Mucosa of stomach (tissue), 1 donor: Measurements from ENCODE around the gene EPHB1.
"Not testable (repeated sequence)": the region's sequence is repeated elsewhere in the genome, so short reads cannot be mapped to it uniquely, and the experiment has no call there.

Source experiments
- H3K27me3 ChIP-seq: one replicate; pipeline ENCODE4 v1.7.0; 2013; ENCODE audit warnings: mild to moderate bottlenecking, low read length; ENCODE audit not compliant: control insufficient read depth, insufficient read depth
- H3K36me3 ChIP-seq: one replicate; pipeline ENCODE4 v1.7.0; 2013; ENCODE audit warnings: low read length; ENCODE audit not compliant: control insufficient read depth, insufficient read depth
- H3K4me1 ChIP-seq: one replicate; pipeline ENCODE4 v1.7.0; 2013; ENCODE audit warnings: mild to moderate bottlenecking, low read length; ENCODE audit not compliant: control insufficient read depth, insufficient read depth
- H3K4me3 ChIP-seq: one replicate; pipeline ENCODE4 v1.7.0; 2013; ENCODE audit warnings: low read length
- H3K9ac ChIP-seq: one replicate; pipeline ENCODE4 v1.7.0; 2013; ENCODE audit warnings: mild to moderate bottlenecking, low read length, moderate library complexity
- H3K9me3 ChIP-seq: one replicate; pipeline ENCODE4 v1.7.0; 2013; ENCODE audit warnings: mild to moderate bottlenecking, low read length, moderate library complexity; ENCODE audit not compliant: control insufficient read depth
- donor health status: Pancreatic carcinoma.

Gene EPHB1

DNA sequence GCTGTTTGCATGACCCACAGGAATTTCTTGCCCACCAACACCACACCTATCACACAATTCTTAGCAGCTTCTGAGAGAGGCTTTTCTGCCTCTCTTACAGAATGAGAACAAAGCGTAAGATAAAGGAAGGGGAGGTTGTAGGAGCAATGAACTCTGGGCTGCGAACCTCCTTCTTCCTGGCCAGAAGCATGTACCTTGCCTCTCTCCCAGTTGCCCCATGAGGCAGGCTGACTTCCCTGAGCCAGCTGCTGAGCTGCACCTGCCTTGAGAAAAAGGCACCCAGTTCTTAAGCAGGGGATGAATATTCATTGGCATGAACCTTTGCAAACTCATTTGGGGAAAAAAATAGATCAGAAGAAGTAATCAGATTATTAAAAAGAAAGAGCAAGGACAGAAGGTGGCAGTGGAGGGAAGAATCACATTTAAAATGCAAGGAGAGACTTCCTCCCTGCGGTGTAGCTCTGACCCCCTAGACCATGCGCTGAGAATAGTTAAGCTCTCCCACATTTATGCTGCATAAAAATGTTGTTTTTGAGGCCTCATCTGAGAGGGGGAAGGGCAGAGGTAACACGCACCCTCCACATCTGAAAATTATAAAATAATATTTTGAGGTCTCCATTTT is 304.8 kb downstream of the EPHB1 start:
- Histone ChIP-seq H3K4me1 (no peaks in the 10 kb centered on the region), H3K9me3 (no peaks in the 10 kb centered on the region), H3K9ac (no peak overlapping the region), H3K36me3 (no peaks in the 10 kb centered on the region), H3K4me3 (no peak overlapping the region), H3K27me3 (no peaks in the 10 kb centered on the region)

DNA sequence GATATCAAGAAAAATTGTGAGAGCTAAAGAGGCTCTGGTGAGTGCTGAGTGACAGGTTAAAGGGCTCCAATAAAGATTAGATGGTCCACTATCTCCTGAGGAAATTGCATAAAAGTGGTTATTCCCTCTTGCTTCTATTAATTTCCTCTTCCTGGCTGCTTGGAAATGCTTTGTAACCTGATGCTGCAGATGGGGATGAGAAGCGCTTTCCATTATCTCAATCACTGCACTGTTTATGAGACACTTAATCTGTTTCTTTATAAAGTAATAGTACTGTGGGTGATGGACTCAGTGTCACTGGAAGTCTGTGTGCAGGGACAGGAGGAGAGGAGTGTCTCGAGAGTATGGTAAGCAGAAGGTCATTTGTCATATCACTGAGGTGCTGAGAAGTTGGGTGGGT is 305.3 kb downstream of the EPHB1 start:
- no peaks in the 10 kb centered on the region for H3K27me3 ChIP-seq
- H3K4me3 ChIP-seq = no peak overlapping the region
- no peaks in the 10 kb centered on the region for H3K36me3 ChIP-seq
- H3K9me3 ChIP-seq = no peaks in the 10 kb centered on the region
- no peak overlapping the region for H3K9ac ChIP-seq
- H3K4me1 ChIP-seq = no peaks in the 10 kb centered on the region

DNA sequence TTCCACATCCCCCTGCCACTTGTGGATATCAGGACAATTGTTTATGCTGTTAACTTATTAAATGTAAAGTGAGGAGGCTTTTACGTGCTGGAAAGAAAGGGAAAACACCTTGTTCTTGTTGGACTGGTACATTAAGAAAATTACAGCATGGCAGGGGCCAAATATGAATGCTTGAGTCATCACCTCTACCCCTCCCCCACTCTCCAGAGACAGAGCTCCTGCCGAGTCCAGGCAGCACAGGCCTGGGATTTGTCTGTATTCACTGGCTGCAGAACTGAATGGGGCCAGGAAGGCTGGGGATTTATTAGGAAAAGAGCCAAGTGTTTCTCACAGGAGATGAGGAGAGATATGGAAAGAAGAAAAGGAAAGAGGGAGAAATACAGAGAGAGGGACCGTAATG is 308.9 kb downstream of the EPHB1 start:
- Histone ChIP-seq H3K9me3 (no peaks in the 10 kb centered on the region), H3K27me3 (no peaks in the 10 kb centered on the region), H3K4me3 (no peak overlapping the region), H3K4me1 (peaks cover 15% of the 10 kb centered on the region), H3K9ac (no peak overlapping the region), H3K36me3 (no peaks in the 10 kb centered on the region)

DNA sequence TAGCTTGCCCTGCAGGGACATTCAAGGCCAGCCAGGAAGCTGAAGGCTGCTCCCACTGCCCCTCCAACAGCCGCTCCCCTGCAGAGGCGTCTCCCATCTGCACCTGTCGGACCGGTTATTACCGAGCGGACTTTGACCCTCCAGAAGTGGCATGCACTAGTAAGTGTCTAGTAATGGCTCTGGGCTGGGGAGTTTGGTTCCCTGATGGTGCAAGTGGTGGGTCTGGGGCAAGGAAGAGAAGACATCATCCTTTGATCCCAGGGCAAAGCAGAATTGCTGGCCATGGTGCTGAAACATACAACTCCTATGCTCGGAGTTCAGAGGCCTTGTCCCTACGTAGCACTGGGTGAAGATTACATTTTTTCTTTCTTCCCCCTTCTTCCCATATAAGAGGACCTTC is 311.4 kb downstream of the EPHB1 start:
- Histone ChIP-seq H3K4me3 (no peak overlapping the region), H3K4me1 (peaks cover 15% of the 10 kb centered on the region), H3K9me3 (no peaks in the 10 kb centered on the region), H3K9ac (no peak overlapping the region), H3K36me3 (no peaks in the 10 kb centered on the region), H3K27me3 (no peaks in the 10 kb centered on the region)

- no peaks in the 10 kb centered on the region for H3K36me3 ChIP-seq
- peaks cover 15% of the 10 kb centered on the region for H3K4me1 ChIP-seq
- no peak overlapping the region for H3K9ac ChIP-seq
- no peak overlapping the region for H3K4me3 ChIP-seq
- no peaks in the 10 kb centered on the region for H3K27me3 ChIP-seq
- H3K9me3 ChIP-seq = no peaks in the 10 kb centered on the region
These were observed 312.0 kb downstream of the EPHB1 start for GRCh38 chr3:135107043-135107442.

DNA sequence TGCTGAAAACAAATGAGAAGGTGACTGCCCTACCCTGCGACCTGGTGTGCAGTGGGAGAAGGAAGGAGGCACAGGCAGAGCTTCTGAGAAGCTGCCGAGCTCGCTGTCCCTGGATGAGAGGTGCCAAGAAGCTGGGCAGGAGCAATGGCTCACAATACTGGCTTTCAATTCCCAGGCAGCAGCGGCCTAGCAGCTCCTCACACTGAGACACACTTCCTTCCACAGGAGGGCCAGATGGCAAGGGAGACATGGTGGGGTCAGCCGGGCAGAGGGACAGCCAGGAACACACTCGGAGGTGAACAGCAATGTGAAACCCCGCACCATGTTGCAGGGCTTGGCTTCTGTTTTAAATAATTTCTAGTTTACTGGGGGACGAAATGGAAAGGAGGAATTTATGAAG is 314.6 kb downstream of the EPHB1 start:
- Histone ChIP-seq H3K9me3 (no peaks in the 10 kb centered on the region), H3K4me1 (peaks cover 15% of the 10 kb centered on the region), H3K4me3 (no peak overlapping the region), H3K9ac (no peak overlapping the region), H3K27me3 (no peaks in the 10 kb centered on the region), H3K36me3 (no peaks in the 10 kb centered on the region)

GRCh38 chr3:135114551-135114950 is 319.5 kb downstream of the EPHB1 start:
- H3K36me3 ChIP-seq, H3K9me3 ChIP-seq: not testable (repeated sequence)

DNA sequence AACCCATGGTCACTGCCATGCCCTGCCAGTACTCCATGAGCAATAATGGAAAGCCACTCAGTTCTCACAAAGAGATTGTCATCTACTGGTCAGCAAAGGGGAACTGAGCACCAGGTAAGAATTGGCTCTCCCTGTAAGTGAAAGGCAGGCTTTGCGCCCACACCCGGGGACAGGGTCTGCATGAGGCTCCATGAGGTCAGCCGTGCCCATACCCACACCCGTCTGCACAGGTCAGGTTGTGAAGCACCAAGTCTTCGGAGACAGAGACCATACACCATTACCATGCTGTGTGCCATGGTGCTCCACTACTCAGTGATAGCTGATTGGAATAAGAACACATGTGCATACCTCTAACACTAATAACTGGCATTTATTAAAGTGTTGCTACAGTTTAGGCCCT is 322.9 kb downstream of the EPHB1 start:
- no peaks in the 10 kb centered on the region for H3K9me3 ChIP-seq
- no peaks in the 10 kb centered on the region for H3K36me3 ChIP-seq
- H3K9ac ChIP-seq = no peak overlapping the region
- H3K4me3 ChIP-seq = no peak overlapping the region
- no peaks in the 10 kb centered on the region for H3K4me1 ChIP-seq
- no peaks in the 10 kb centered on the region for H3K27me3 ChIP-seq

More at GRCh38 chr3:135114551-135114950, 319.5 kb downstream of the EPHB1 start:
- H3K27me3 ChIP-seq, H3K4me1 ChIP-seq, H3K9ac ChIP-seq, H3K4me3 ChIP-seq: not testable (repeated sequence)

GRCh38 chr3:135118792-135119191 is 323.7 kb downstream of the EPHB1 start:
- Histone ChIP-seq H3K27me3 (no peaks in the 10 kb centered on the region), H3K4me3 (no peak overlapping the region), H3K9me3 (no peaks in the 10 kb centered on the region), H3K9ac (no peak overlapping the region), H3K4me1 (no peaks in the 10 kb centered on the region), H3K36me3 (no peaks in the 10 kb centered on the region)

DNA sequence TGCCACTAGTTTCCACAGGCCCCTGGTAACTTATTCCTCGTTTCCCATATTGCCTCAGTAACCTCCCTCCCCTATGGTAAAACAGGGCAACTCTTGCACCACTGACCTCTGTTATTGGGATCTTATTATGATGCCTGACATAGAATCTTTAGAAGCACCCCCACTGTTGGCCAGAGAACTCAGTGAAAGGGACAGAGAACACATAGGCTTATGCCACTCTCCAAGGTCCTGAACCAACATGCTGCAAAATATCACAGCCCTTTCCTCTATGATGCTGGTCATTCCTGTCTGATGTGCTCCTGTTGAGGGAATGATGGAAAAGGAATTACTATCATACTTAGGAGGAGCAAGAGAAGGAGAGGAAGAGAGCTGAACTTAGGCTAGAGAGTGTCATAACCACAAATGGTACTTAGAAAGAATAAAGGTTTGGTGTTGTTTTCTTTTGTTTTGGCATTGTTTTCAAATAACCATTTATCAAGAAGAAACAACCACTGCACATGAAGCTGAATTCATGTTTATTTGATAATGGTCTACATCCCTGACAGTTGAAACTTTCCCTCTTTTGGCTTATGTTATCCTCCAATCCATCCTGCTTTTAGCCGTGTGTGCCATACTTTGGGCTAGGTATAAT is 330.2 kb downstream of the EPHB1 start:
- no peaks in the 10 kb centered on the region for H3K4me1 ChIP-seq

DNA sequence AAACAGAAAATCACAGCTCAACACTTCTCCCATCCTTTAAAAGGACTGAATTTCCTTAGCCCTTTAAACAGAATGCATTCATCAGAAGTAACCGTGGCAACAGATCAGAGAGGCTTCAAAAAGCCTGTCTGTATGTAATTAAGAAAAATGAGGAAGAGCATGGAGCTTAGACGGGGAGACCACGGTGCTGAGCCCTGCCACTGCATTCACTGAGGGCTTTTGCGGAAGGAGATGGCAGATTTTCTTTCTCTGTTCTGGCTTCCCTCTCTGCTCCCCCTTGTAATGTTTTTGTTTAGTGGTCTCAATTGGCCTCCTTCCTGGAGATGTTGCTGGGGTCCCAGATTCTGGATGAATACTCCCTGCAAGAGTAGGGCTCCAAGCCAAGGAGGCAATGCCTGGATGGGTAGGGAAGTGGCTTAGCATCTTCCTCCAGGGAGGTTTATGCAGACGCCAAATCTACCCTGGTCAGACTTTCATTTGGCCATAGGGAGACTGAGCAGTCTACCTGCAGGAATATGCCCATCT is 332.9 kb downstream of the EPHB1 start:
- Histone ChIP-seq H3K27me3 (no peaks in the 10 kb centered on the region), H3K36me3 (no peaks in the 10 kb centered on the region), H3K9me3 (no peaks in the 10 kb centered on the region), H3K4me1 (no peaks in the 10 kb centered on the region), H3K4me3 (no peak overlapping the region), H3K9ac (no peak overlapping the region)

More for the DNA sequence above, 330.2 kb downstream of the EPHB1 start:
- Histone ChIP-seq H3K9ac (no peak overlapping the region), H3K36me3 (no peaks in the 10 kb centered on the region), H3K4me3 (no peak overlapping the region), H3K9me3 (no peaks in the 10 kb centered on the region), H3K27me3 (no peaks in the 10 kb centered on the region)

DNA sequence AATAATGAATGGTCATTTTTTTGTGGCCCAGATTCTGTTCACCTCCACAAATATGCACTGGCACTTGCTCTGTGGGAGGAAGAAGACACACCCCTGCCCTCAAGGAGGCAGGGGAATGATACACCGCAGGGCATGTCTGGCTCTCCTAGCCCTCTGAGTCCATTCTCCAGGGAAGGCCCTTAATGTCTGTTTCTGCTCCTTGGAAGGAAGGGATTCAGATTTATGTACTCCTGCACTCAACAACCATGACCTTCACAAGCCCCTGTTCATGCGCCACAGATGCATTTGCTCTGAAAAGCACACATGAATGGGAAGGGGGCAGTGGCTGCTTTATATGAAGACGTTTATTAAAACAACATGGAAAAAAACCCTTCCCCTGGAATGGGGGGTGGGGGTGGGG is 333.8 kb downstream of the EPHB1 start:
- Histone ChIP-seq H3K9me3 (no peaks in the 10 kb centered on the region), H3K4me3 (no peak overlapping the region), H3K9ac (no peak overlapping the region), H3K27me3 (no peaks in the 10 kb centered on the region), H3K36me3 (no peaks in the 10 kb centered on the region), H3K4me1 (no peaks in the 10 kb centered on the region)
